Erythroblast (primary cell): Measurements from ENCODE around the gene PRRX2.

Source experiments
- GATA1 ChIP-seq: IDR thresholded peaks from 2 replicates; pipeline ENCODE4 v1.6.1; 2011; ENCODE audit warnings: low read depth, mild to moderate bottlenecking, control low read depth, low read length, moderate library complexity
- POLR2A ChIP-seq: IDR thresholded peaks from 2 replicates; pipeline ENCODE4 v1.6.1; 2011; ENCODE audit warnings: mild to moderate bottlenecking, low read length

DNA sequence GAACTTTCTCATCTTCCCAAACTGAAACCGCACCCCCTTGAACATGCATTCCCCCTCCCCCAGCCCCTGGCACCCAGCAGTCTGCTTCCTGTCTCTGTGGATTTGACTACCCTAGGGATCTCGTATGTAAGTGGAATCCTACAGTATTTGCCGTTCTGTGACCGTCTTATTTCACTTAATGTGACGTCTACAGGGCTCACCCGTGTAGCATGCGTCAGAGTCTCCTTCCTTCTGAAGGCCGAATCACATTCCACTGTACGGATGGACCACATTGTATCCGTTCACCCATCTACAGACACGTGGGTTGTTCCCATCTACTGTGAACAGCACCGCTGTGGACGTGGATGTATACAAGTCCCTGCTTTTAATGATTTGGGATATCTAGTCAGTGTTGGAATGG lies 4.5 kb downstream of the PRRX2 start:
- TF ChIP-seq POLR2A, result no peak
- TF ChIP-seq GATA1, result no peak
